ENCODE results near the gene HSFX3.
"Not testable (repeated sequence)": the region's sequence is repeated elsewhere in the genome, so short reads cannot be mapped to it uniquely, and the experiment has no call there.

Gene HSFX3

GRCh38 chrX:149517308-149517707 is 32.4 kb downstream of the HSFX3 start:
- no peak for DNase-seq (ENCODE audit: low read depth)

GRCh38 chrX:149516604-149517003 is 33.1 kb downstream of the HSFX3 start:
- DNase-seq (ENCODE audit: low read depth), result no peak

- DNase-seq (ENCODE audit: low read depth), result no peak
These were observed 33.6 kb downstream of the HSFX3 start for GRCh38 chrX:149515954-149516602.

GRCh38 chrX:149513825-149514428 is 35.8 kb downstream of the HSFX3 start:
- no peak for DNase-seq (ENCODE audit: low read depth)

GRCh38 chrX:149512225-149512885 is 37.4 kb downstream of the HSFX3 start:
- no peak for DNase-seq (ENCODE audit: low read depth)

- DNase-seq (ENCODE audit: low read depth), result no peak
These were observed 38.6 kb downstream of the HSFX3 start for GRCh38 chrX:149511081-149511480.

- no peak for DNase-seq (ENCODE audit: low read depth)
These were observed 39.3 kb downstream of the HSFX3 start for GRCh38 chrX:149510386-149510785.

- DNase-seq (ENCODE audit: low read depth), result no peak
These were observed 41.3 kb downstream of the HSFX3 start for GRCh38 chrX:149508467-149508866.

- DNase-seq (ENCODE audit: low read depth), result no peak
These were observed 43.4 kb downstream of the HSFX3 start for GRCh38 chrX:149506349-149506748.

GRCh38 chrX:149505671-149506070 is 44.1 kb downstream of the HSFX3 start:
- DNase-seq (ENCODE audit: low read depth), result no peak

GRCh38 chrX:149504915-149505651 is 44.6 kb downstream of the HSFX3 start, which contains the start of gene IDS:
Gene IDS (minus strand): TSS chrX:149505306. CDS start chrX:149505137, 169 bp downstream.
- peak; percentile 57 for DNase-seq (ENCODE audit: low read depth)

GRCh38 chrX:149504226-149504914 is 45.4 kb downstream of the HSFX3 start:
- DNase-seq (ENCODE audit: low read depth), result no peak

- DNase-seq (ENCODE audit: low read depth), result not testable (repeated sequence)
These were observed 46.3 kb downstream of the HSFX3 start for GRCh38 chrX:149503446-149503845.

- DNase-seq (ENCODE audit: low read depth), result not testable (repeated sequence)
These were observed 46.8 kb downstream of the HSFX3 start for GRCh38 chrX:149502923-149503322.

GRCh38 chrX:149499766-149500165 is 50.0 kb downstream of the HSFX3 start:
- DNase-seq (ENCODE audit: low read depth), result no peak

GRCh38 chrX:149498767-149499166 is 51.0 kb downstream of the HSFX3 start:
- DNase-seq (ENCODE audit: low read depth), result no peak

Measured in GM04504 (cell line).